Bronchial epithelial cell (primary cell): ENCODE data around the gene KRTAP20-2. TPM values are rescaled to one million over a fixed set of nuclear protein-coding genes. Genes with fewer than 3 reads are reported as not detected.

Experiments
- DNase-seq: peaks from one replicate; pipeline ENCODE4 v3.0.0-alpha.2; 2010; ENCODE audit warnings: low read depth
- FAIRE-seq: peaks from 2 replicates; lab custom pipeline; 2011; peaks lifted over from hg19 to GRCh38; lab: Jason Lieb, UNC
- H3K27me3 ChIP-seq: 2 replicates; pipeline ENCODE4 v1.5.1; 2011; ENCODE audit warnings: low read length; ENCODE audit not compliant: control insufficient read depth, insufficient read depth
- H3K36me3 ChIP-seq: 2 replicates; pipeline ENCODE4 v1.5.1; 2011; ENCODE audit warnings: low read length; ENCODE audit not compliant: control insufficient read depth, insufficient read depth
- H3K4me3 ChIP-seq: 2 replicates; pipeline ENCODE4 v1.5.1; 2011; ENCODE audit warnings: mild to moderate bottlenecking, low read depth, low read length, control low read depth
- total RNA-seq: library from RNA; depleted of rRNA; stranded (reverse); fragments of >200 nt; gene quantifications from 2 replicates; pipeline ENCODE4 v1.2.1, GENCODE V29; 2014
- TF ChIP-seq, protein P1 (sequence below): IDR thresholded peaks from 2 replicates; pipeline ENCODE4 v1.5.1; 2011; ENCODE audit warnings: mild to moderate bottlenecking, moderate library complexity, low read length, control low read depth, inconsistent platforms; ENCODE audit not compliant: insufficient read depth, severe bottlenecking

Gene KRTAP20-2
- total RNA-seq, 1 donor from 2014 or later = not detected

DNA sequence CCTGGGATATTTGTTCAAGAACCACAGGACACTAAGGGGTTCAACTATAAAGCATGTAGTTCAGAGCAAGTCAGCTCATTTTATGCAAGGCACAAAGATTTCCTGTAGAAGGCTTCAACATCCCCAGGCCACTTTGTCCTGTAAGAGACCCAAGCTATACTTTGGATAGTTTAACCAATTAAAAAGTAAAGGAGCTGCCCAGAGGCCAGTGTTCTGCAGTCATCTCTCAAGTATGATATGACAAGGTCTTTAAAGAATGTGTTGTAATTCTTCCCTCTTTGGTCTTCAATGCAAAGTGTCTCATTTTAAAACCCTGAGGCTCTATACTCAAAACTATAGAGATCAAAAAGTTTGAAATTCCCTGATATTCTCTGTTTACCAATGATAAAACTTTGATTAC, 41.7 kb downstream of the KRTAP20-2 start:
- TF ChIP-seq, protein P1, sequence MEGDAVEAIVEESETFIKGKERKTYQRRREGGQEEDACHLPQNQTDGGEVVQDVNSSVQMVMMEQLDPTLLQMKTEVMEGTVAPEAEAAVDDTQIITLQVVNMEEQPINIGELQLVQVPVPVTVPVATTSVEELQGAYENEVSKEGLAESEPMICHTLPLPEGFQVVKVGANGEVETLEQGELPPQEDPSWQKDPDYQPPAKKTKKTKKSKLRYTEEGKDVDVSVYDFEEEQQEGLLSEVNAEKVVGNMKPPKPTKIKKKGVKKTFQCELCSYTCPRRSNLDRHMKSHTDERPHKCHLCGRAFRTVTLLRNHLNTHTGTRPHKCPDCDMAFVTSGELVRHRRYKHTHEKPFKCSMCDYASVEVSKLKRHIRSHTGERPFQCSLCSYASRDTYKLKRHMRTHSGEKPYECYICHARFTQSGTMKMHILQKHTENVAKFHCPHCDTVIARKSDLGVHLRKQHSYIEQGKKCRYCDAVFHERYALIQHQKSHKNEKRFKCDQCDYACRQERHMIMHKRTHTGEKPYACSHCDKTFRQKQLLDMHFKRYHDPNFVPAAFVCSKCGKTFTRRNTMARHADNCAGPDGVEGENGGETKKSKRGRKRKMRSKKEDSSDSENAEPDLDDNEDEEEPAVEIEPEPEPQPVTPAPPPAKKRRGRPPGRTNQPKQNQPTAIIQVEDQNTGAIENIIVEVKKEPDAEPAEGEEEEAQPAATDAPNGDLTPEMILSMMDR = no peak
- Histone ChIP-seq H3K27me3 (no peaks in the 10 kb centered on the region), H3K36me3 (no peaks in the 10 kb centered on the region), H3K4me3 (no peak overlapping the region)
- DNase-seq = no peak
- FAIRE-seq = no peak

DNA sequence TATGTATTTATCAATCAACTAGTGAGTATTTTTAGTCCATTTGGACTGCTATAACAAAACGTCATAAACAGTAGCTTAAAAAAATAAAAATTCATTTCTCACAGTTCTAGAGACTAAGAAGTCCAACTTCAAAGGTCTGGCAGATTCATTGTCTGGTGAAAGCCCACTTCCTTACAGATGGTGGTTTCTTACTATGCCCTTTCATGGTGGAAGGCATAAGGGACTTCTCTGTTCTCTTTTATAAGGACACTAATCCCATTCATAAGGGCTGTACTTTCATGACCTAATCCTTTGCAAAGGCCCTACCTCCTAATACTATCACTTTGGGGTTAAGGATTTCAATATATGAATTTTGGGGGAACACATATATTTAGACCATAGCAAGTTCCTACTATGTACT, 45.6 kb downstream of the KRTAP20-2 start:
- TF ChIP-seq, protein P1 = no peak
- FAIRE-seq = no peak
- H3K27me3 ChIP-seq = no peaks in the 10 kb centered on the region
- H3K4me3 ChIP-seq = no peak overlapping the region
- H3K36me3 ChIP-seq = no peaks in the 10 kb centered on the region
- DNase-seq = no peak

DNA sequence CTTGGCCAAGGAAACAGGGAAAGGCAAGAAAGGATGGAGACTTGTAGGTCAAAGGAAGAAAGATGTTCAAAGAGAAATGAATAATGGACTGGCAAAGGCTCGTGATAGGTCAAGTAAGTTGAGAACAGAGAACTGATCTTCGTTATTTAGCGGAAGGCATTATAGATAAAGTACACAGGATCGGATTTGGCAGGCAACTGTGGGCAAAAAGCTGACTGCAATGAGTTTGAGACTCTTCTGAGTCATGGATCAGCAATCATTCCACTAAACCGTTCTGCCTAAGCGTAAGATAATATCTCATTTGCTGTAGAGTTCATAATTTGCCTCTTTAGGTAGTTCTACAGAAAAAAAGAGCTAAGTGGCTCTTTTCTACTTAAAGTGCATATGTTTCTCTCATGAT, 49.5 kb downstream of the KRTAP20-2 start:
- no peaks in the 10 kb centered on the region for H3K36me3 ChIP-seq
- DNase-seq (no peak), FAIRE-seq (no peak)
- TF ChIP-seq, protein P1 = no peak
- H3K27me3 ChIP-seq = no peaks in the 10 kb centered on the region
- H3K4me3 ChIP-seq = no peak overlapping the region

Other genes with a start within 250 kb of the KRTAP20-2 start
- gene KRTAP13-1, start 239.2 kb upstream of the KRTAP20-2 start, total RNA-seq = not detected in 2 replicates
- gene KRTAP13-3, start 209.3 kb upstream of the KRTAP20-2 start, total RNA-seq = not detected in 2 replicates
- not detected in 2 replicates for gene KRTAP13-4, start 205.0 kb upstream of the KRTAP20-2 start, total RNA-seq
- not detected in 2 replicates for gene KRTAP15-1, start 194.9 kb upstream of the KRTAP20-2 start, total RNA-seq
- not detected in 2 replicates for gene KRTAP19-1, start 154.8 kb upstream of the KRTAP20-2 start, total RNA-seq
- gene KRTAP19-2, start 147.8 kb upstream of the KRTAP20-2 start, total RNA-seq = not detected in 2 replicates
- gene KRTAP19-3, start 143.2 kb upstream of the KRTAP20-2 start, total RNA-seq = not detected in 2 replicates
- not detected in 2 replicates for gene KRTAP19-4, start 138.0 kb upstream of the KRTAP20-2 start, total RNA-seq
- gene KRTAP19-5, start 133.1 kb upstream of the KRTAP20-2 start, total RNA-seq = not detected in 2 replicates
- not detected in 2 replicates for gene KRTAP19-6, start 93.3 kb upstream of the KRTAP20-2 start, total RNA-seq
- not detected in 2 replicates for gene KRTAP19-7, start 73.9 kb upstream of the KRTAP20-2 start, total RNA-seq
- not detected in 2 replicates for gene KRTAP22-2, start 44.8 kb upstream of the KRTAP20-2 start, total RNA-seq
- not detected in 2 replicates for gene KRTAP6-3, start 42.8 kb upstream of the KRTAP20-2 start, total RNA-seq
- not detected in 2 replicates for gene KRTAP6-2, start 36.3 kb upstream of the KRTAP20-2 start, total RNA-seq
- gene KRTAP22-1, start 34.1 kb upstream of the KRTAP20-2 start, total RNA-seq = not detected in 2 replicates
- not detected in 2 replicates for gene KRTAP6-1, start 21.3 kb upstream of the KRTAP20-2 start, total RNA-seq
- gene KRTAP20-1, start 18.8 kb upstream of the KRTAP20-2 start, total RNA-seq = not detected in 2 replicates
- not detected in 2 replicates for gene KRTAP20-4, start 14.6 kb upstream of the KRTAP20-2 start, total RNA-seq
- not detected in 2 replicates for gene KRTAP20-3, start 7.7 kb downstream of the KRTAP20-2 start, total RNA-seq
- gene KRTAP21-3, start 83.6 kb downstream of the KRTAP20-2 start, total RNA-seq = not detected in 2 replicates
- gene KRTAP21-2, start 112.1 kb downstream of the KRTAP20-2 start, total RNA-seq = not detected in 2 replicates
- not detected in 2 replicates for gene KRTAP21-1, start 120.2 kb downstream of the KRTAP20-2 start, total RNA-seq
- gene KRTAP8-1, start 178.1 kb downstream of the KRTAP20-2 start, total RNA-seq = not detected in 2 replicates
- gene KRTAP7-1, start 194.6 kb downstream of the KRTAP20-2 start, total RNA-seq = not detected in 2 replicates
- not detected in 2 replicates for gene KRTAP11-1, start 246.4 kb downstream of the KRTAP20-2 start, total RNA-seq